GM12892 (cell line): ENCODE results near the gene POU2F1.

ENCODE experiments used
- POLR2A ChIP-seq: IDR thresholded peaks from 2 replicates; pipeline ENCODE4 v1.6.1; 2011; ENCODE audit warnings: low read depth, low read length, control low read depth
- POLR2AphosphoS5 ChIP-seq: IDR thresholded peaks from 2 replicates; pipeline ENCODE4 v1.6.1; 2011; ENCODE audit warnings: low read depth, low read length, control low read depth

- TF ChIP-seq POLR2AphosphoS5: no peak
- TF ChIP-seq POLR2A: no peak
Observed at GRCh38 chr1:167221126-167221737, 546 bp downstream of the POU2F1 start.
